Right atrium auricular region (tissue), 2 donors: ENCODE data around the gene FRMPD2. TPM values are rescaled to one million over a fixed set of nuclear protein-coding genes. Genes with fewer than 3 reads are reported as not detected.
"Not testable (repeated sequence)": the region's sequence is repeated elsewhere in the genome, so short reads cannot be mapped to it uniquely, and the experiment has no call there.

Experiments
- DNase-seq: peaks from one replicate; pipeline ENCODE4 v3.0.0-alpha.2; 2019; ENCODE audit warnings: low spot score
- H3K27ac ChIP-seq, 2 donors: fragments of 200-600 bp; sonication (generic); 1 replicate in 1 of 2; 2 replicates in 1 of 2; pipeline ENCODE4 v1.5.1; 2016 to 2019
- H3K27me3 ChIP-seq, 2 donors: fragments of 200-600 bp; sonication (generic); one replicate each; pipeline versions ENCODE4 v1.5.1 to v1.6.0; 2017 to 2019
- H3K36me3 ChIP-seq: fragments of 200-600 bp; sonication (generic); one replicate; pipeline ENCODE4 v1.5.1; 2016
- H3K4me1 ChIP-seq, 2 donors: fragments of 200-600 bp; sonication (generic); one replicate each; pipeline versions ENCODE4 v1.5.1 to v1.6.0; 2017 to 2019
- H3K4me3 ChIP-seq, 2 donors: fragments of 200-600 bp; sonication (generic); 1 replicate in 1 of 2; 2 replicates in 1 of 2; pipeline ENCODE4 v1.5.1; 2017 to 2019; ENCODE audit warnings: mild to moderate bottlenecking in 1 of 2, moderate library complexity in 1 of 2
- H3K9me3 ChIP-seq, 2 donors: fragments of 200-600 bp; sonication (generic); one replicate each; pipeline ENCODE4 v1.5.1; 2019
- CTCF ChIP-seq, 2 donors: fragments of 200-600 bp; sonication (generic); IDR thresholded peaks; one replicate each; pipeline ENCODE4 v1.5.1; 2019; ENCODE audit warnings: antibody characterized with exemption in 2 of 2
- total RNA-seq, 2 donors: library from RNA; depleted of rRNA; stranded (reverse); fragments of >200 nt; gene quantifications; one replicate each; pipeline ENCODE4 v1.1.0, GENCODE V29; 2016

The FRMPD2 gene
- total RNA-seq, 2 donors from 2014 or later, result 1.2 to 7.5 TPM

DNA sequence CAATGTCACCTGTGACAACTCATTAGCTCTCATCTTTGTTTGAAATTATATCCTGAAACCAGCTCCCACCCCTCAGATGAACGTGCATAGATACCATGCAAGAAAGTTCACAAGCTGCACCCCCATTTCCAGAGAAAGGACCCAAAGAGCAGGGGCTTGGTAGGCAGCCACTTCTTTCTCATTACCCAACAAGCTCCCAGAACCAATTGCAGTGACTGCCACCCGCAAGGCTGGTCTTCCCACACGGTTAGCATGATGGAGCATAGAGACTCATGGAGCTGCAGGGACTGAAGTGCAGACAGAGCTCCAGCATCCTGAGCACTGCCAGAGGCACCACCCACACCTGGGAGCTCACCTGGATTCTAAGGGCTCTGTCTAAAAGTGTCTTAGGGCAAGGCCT, 28.5 kb downstream of the FRMPD2 start:
- Histone ChIP-seq H3K27me3 (no peaks in the 10 kb centered on the region), H3K9me3 (no peaks in the 10 kb centered on the region), H3K27ac (no peak overlapping the region), H3K4me1 (peaks cover 0 to 36% of the 10 kb centered on the region in 2 donors), H3K4me3 (no peak overlapping the region), H3K36me3 (no peaks in the 10 kb centered on the region)
- peak; percentile 30 for DNase-seq
- TF ChIP-seq CTCF (IDR thresholded peaks at IDR 0.05), result no peak

DNA sequence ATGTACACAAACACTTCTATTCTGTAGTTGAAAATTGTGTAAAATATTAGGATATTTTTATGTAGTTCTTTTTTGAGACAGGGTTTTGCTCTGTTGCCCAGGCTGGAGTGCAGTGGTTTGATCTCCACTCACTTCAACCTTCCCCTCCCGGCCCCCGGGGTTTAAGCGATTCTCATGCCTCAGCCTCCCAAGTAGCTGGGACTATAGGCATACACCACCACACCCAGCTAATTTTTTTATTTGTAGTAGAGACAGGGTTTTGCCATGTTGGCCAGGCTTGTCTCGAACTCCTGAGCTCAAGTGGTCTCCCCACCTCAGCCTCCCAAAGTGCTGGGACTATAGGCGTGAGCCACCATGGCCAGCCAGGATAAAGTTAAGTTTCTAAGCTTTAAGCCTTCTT, 30.6 kb downstream of the FRMPD2 start:
- Histone ChIP-seq H3K4me1 (peaks cover 0 to 15% of the 10 kb centered on the region in 2 donors), H3K27ac (peak overlapping the region in 1 of 2 donors; percentile 41)
- not testable (repeated sequence) for H3K9me3 ChIP-seq, H3K4me3 ChIP-seq, DNase-seq, H3K36me3 ChIP-seq, H3K27me3 ChIP-seq

DNA sequence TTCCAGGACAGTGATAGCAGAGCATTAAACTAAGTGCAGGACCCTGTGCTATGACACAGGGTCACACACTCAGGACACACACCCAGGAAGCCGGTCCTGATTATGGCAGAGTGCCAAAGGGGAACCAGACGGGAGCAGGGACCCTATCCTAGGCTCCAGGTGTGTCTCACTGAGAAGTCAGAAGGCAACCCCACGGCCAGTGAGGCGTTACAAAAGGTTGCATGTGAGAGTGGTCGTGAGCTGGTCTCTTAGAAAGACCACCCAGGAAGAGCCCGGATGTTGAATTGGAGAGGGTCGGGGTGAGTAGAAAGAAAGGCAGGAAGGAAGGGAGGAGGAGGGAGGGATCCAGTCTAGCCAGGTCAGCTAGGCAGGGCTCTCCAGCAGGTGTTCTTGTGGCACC, 31.0 kb downstream of the FRMPD2 start:
- H3K27ac ChIP-seq, result no peak overlapping the region
- peak; percentile 55 for DNase-seq
- no peak overlapping the region for H3K4me3 ChIP-seq
- no peaks in the 10 kb centered on the region for H3K36me3 ChIP-seq
- peaks cover 0 to 12% of the 10 kb centered on the region in 2 donors for H3K4me1 ChIP-seq
- no peaks in the 10 kb centered on the region for H3K9me3 ChIP-seq
- no peaks in the 10 kb centered on the region for H3K27me3 ChIP-seq
- no peak for TF ChIP-seq CTCF (IDR thresholded peaks at IDR 0.05)

GRCh38 chr10:48242171-48242904, 32.2 kb downstream of the FRMPD2 start:
- peak; percentile 51 for DNase-seq
- TF ChIP-seq CTCF (IDR thresholded peaks at IDR 0.05), result no peak
- H3K9me3 ChIP-seq, result no peaks in the 10 kb centered on the region

GRCh38 chr10:48241332-48241731, 33.2 kb downstream of the FRMPD2 start:
- Histone ChIP-seq H3K4me1 (no peaks in the 10 kb centered on the region), H3K27ac (no peak overlapping the region), H3K9me3 (no peaks in the 10 kb centered on the region), H3K27me3 (no peaks in the 10 kb centered on the region), H3K4me3 (no peak overlapping the region), H3K36me3 (no peaks in the 10 kb centered on the region)
- peak; percentile 46 for DNase-seq
- TF ChIP-seq CTCF (IDR thresholded peaks at IDR 0.05), result no peak

More at GRCh38 chr10:48242171-48242904, 32.2 kb downstream of the FRMPD2 start:
- H3K27me3 ChIP-seq, result no peaks in the 10 kb centered on the region
- no peak overlapping the region for H3K4me3 ChIP-seq
- no peak overlapping the region for H3K27ac ChIP-seq
- H3K4me1 ChIP-seq, result peaks cover 0 to 4% of the 10 kb centered on the region in 2 donors
- H3K36me3 ChIP-seq, result no peaks in the 10 kb centered on the region

- no peaks in the 10 kb centered on the region for H3K27me3 ChIP-seq
- DNase-seq, result peak; percentile 48
- no peak for TF ChIP-seq CTCF (IDR thresholded peaks at IDR 0.05)
Measured at GRCh38 chr10:48240196-48240595, 34.3 kb downstream of the FRMPD2 start.

More at GRCh38 chr10:48240196-48240595, 34.3 kb downstream of the FRMPD2 start:
- Histone ChIP-seq H3K4me3 (no peak overlapping the region), H3K27ac (no peak overlapping the region), H3K9me3 (no peaks in the 10 kb centered on the region), H3K4me1 (no peaks in the 10 kb centered on the region), H3K36me3 (no peaks in the 10 kb centered on the region)
